RCC 7860 (cell line): ENCODE results near the gene AMACR.
A peak's percentile ranks its signal among the peaks of the same experiment; 100 is the strongest.

Experiments used
- DNase-seq: peaks from one replicate; pipeline ENCODE4 v3.0.0-alpha.2; 2015; ENCODE audit warnings: low spot score
- FAIRE-seq: peaks from 2 replicates; lab custom pipeline; 2012; peaks lifted over from hg19 to GRCh38; lab: Jason Lieb, UNC

The AMACR gene

GRCh38 chr5:34007621-34008600, at the start of gene AMACR:
AMACR (minus strand) TSS chr5:34008050; CDS start chr5:34008019, 31 bp downstream.
- peak; percentile 59 for FAIRE-seq
- DNase-seq: peak; percentile 83

- no peak for DNase-seq
- no peak for FAIRE-seq
Observed at GRCh38 chr5:34057569-34057968, 49.7 kb upstream of the AMACR start.

- FAIRE-seq: peak; percentile 33
- DNase-seq: no peak
Observed at GRCh38 chr5:34057118-34057517, 49.3 kb upstream of the AMACR start.

- DNase-seq: no peak
- FAIRE-seq: no peak
Observed at GRCh38 chr5:34055667-34056066, 47.8 kb upstream of the AMACR start.

- no peak for FAIRE-seq
Observed at GRCh38 chr5:34054400-34054729, 46.5 kb upstream of the AMACR start.

GRCh38 chr5:34053571-34054399, 45.9 kb upstream of the AMACR start:
- FAIRE-seq (no peak), DNase-seq (no peak)

More at GRCh38 chr5:34054400-34054729, 46.5 kb upstream of the AMACR start:
- DNase-seq: no peak

GRCh38 chr5:34053133-34053532, 45.3 kb upstream of the AMACR start:
- peak; percentile 96 for FAIRE-seq
- peak; percentile 59 for DNase-seq

GRCh38 chr5:34051374-34051980, 43.6 kb upstream of the AMACR start:
- FAIRE-seq (no peak), DNase-seq (no peak)

- FAIRE-seq: no peak
- DNase-seq: no peak
Observed at GRCh38 chr5:34047774-34048572, 40.1 kb upstream of the AMACR start.

- DNase-seq (no peak), FAIRE-seq (no peak)
Observed at GRCh38 chr5:34047143-34047542, 39.3 kb upstream of the AMACR start.

GRCh38 chr5:34045996-34046395, 38.1 kb upstream of the AMACR start:
- FAIRE-seq (no peak), DNase-seq (peak; percentile 38)

- DNase-seq (no peak), FAIRE-seq (no peak)
Observed at GRCh38 chr5:34045023-34045422, 37.2 kb upstream of the AMACR start.

- DNase-seq: no peak
- FAIRE-seq: no peak
Observed at GRCh38 chr5:34043099-34043876, 35.4 kb upstream of the AMACR start, which contains the start of gene C1QTNF3. C1QTNF3 (minus strand) TSS chr5:34043213; CDS start chr5:34043125, 88 bp downstream.

- FAIRE-seq (peak; percentile 61), DNase-seq (no peak)
Observed at GRCh38 chr5:34042321-34042720, 34.5 kb upstream of the AMACR start.

GRCh38 chr5:34041247-34041972, 33.6 kb upstream of the AMACR start:
- no peak for FAIRE-seq
- no peak for DNase-seq

GRCh38 chr5:34040472-34040871, 32.6 kb upstream of the AMACR start:
- DNase-seq (no peak), FAIRE-seq (no peak)

GRCh38 chr5:34039398-34040157, 31.7 kb upstream of the AMACR start:
- DNase-seq: no peak

GRCh38 chr5:34038838-34039237, 31.0 kb upstream of the AMACR start:
- no peak for FAIRE-seq
- DNase-seq: no peak

More at GRCh38 chr5:34039398-34040157, 31.7 kb upstream of the AMACR start:
- no peak for FAIRE-seq
